HEK293T (cell line): Measurements from ENCODE around the gene UBE2L3.

Experiments used
- CTCF ChIA-PET: fragments of 350-600 bp; formaldehyde crosslinking; extraction: SDS; loops from one replicate; lab custom pipeline; 2021; ENCODE audit warnings: antibody characterized with exemption, inconsistent platforms; lab: Yijun Ruan, JAX
- POLR2A ChIA-PET: fragments of 350-600 bp; formaldehyde crosslinking; extraction: SDS; loops from one replicate; lab custom pipeline; 2020; ENCODE audit warnings: antibody characterized with exemption, inconsistent platforms; lab: Yijun Ruan, JAX
- DNase-seq: peaks from one replicate; pipeline ENCODE4 v3.0.0; 2012; ENCODE audit warnings: mixed read lengths; ENCODE audit errors: extremely low spot score
- ARNT ChIP-seq: fragments of 450-650 bp; IDR thresholded peaks from 2 replicates; pipeline ENCODE4 v1.6.1; 2017; ENCODE audit warnings: mild to moderate bottlenecking
- BHLHE40 ChIP-seq: fragments of 450-650 bp; IDR thresholded peaks from 2 replicates; pipeline ENCODE4 v1.6.1; 2016; ENCODE audit warnings: mild to moderate bottlenecking, moderate library complexity, borderline replicate concordance
- CTBP1 ChIP-seq: fragments of 450-650 bp; IDR thresholded peaks from 2 replicates; pipeline ENCODE4 v1.6.1; 2016; ENCODE audit warnings: borderline replicate concordance
- ELF4 ChIP-seq: fragments of 450-650 bp; IDR thresholded peaks from 2 replicates; pipeline ENCODE4 v1.6.1; 2017; ENCODE audit warnings: antibody characterized with exemption
- FOXA1 ChIP-seq: fragments of 450-650 bp; IDR thresholded peaks from 2 replicates; pipeline ENCODE4 v1.6.1; 2016; ENCODE audit warnings: mild to moderate bottlenecking
- FOXK2 ChIP-seq: fragments of 450-650 bp; IDR thresholded peaks from 2 replicates; pipeline ENCODE4 v1.6.1; 2016; ENCODE audit warnings: mild to moderate bottlenecking
- FOXM1 ChIP-seq: fragments of 450-650 bp; IDR thresholded peaks from 2 replicates; pipeline ENCODE4 v1.6.1; 2017; ENCODE audit warnings: mild to moderate bottlenecking, borderline replicate concordance
- HDGF ChIP-seq: fragments of 450-650 bp; IDR thresholded peaks from 2 replicates; pipeline ENCODE4 v1.6.1; 2017; ENCODE audit warnings: antibody characterized with exemption, borderline replicate concordance
- L3MBTL2 ChIP-seq: fragments of 450-650 bp; conservative IDR thresholded peaks from 2 replicates; pipeline ENCODE4 v1.6.1; 2016; ENCODE audit warnings: mild to moderate bottlenecking
- LEF1 ChIP-seq: fragments of 450-650 bp; IDR thresholded peaks from 2 replicates; pipeline ENCODE4 v1.6.1; 2017; ENCODE audit warnings: mild to moderate bottlenecking, borderline replicate concordance
- NFRKB ChIP-seq: fragments of 450-650 bp; IDR thresholded peaks from 2 replicates; pipeline ENCODE4 v1.6.1; 2016; ENCODE audit warnings: mild to moderate bottlenecking, moderate library complexity
- SP1 ChIP-seq: fragments of 450-650 bp; IDR thresholded peaks from 2 replicates; pipeline ENCODE4 v1.6.1; 2017
- SUZ12 ChIP-seq: fragments of 450-650 bp; IDR thresholded peaks from 2 replicates; pipeline ENCODE4 v1.6.1; 2016; ENCODE audit warnings: mild to moderate bottlenecking
- TARDBP ChIP-seq: fragments of 450-650 bp; IDR thresholded peaks from 2 replicates; pipeline ENCODE4 v1.6.1; 2016
- ZNF384 ChIP-seq: fragments of 450-650 bp; IDR thresholded peaks from 2 replicates; pipeline ENCODE4 v1.6.1; 2016
- TF ChIP-seq, protein P1 (sequence below): fragments of 450-650 bp; IDR thresholded peaks from 2 replicates; pipeline ENCODE4 v1.6.1; 2016

The UBE2L3 gene

GRCh38 chr22:21624880-21625791, 57.6 kb downstream of the UBE2L3 start:
- no peak for DNase-seq
- ChIA-PET CTCF (interaction anchor here (0.6 to 3.0 kb wide), 9 partner anchors 12 to 23 kb away, joined by 3 to 15 read pairs (median 4); no protein-coding TSS in a partner anchor), POLR2A (interaction anchor here (1.0 to 1.2 kb wide), 3 partner anchors 16 to 57 kb away, joined by 3 to 5 read pairs (median 3); partner anchors contain the start of gene SDF2L1)
- TF ChIP-seq SUZ12, result no peak
- TF ChIP-seq, protein P1, sequence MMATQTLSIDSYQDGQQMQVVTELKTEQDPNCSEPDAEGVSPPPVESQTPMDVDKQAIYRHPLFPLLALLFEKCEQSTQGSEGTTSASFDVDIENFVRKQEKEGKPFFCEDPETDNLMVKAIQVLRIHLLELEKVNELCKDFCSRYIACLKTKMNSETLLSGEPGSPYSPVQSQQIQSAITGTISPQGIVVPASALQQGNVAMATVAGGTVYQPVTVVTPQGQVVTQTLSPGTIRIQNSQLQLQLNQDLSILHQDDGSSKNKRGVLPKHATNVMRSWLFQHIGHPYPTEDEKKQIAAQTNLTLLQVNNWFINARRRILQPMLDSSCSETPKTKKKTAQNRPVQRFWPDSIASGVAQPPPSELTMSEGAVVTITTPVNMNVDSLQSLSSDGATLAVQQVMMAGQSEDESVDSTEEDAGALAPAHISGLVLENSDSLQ, result no peak
- TF ChIP-seq CTBP1, result no peak
- TF ChIP-seq LEF1, result no peak
- no peak for TF ChIP-seq ARNT
- no peak for TF ChIP-seq BHLHE40
- no peak for TF ChIP-seq FOXM1
- TF ChIP-seq ZNF384, result no peak; the same call in 1 of the 2 replicates
- no peak for TF ChIP-seq ELF4
- no peak; the same call in 1 of the 2 replicates for TF ChIP-seq HDGF
- no peak for TF ChIP-seq L3MBTL2
- TF ChIP-seq SP1, result no peak

DNA sequence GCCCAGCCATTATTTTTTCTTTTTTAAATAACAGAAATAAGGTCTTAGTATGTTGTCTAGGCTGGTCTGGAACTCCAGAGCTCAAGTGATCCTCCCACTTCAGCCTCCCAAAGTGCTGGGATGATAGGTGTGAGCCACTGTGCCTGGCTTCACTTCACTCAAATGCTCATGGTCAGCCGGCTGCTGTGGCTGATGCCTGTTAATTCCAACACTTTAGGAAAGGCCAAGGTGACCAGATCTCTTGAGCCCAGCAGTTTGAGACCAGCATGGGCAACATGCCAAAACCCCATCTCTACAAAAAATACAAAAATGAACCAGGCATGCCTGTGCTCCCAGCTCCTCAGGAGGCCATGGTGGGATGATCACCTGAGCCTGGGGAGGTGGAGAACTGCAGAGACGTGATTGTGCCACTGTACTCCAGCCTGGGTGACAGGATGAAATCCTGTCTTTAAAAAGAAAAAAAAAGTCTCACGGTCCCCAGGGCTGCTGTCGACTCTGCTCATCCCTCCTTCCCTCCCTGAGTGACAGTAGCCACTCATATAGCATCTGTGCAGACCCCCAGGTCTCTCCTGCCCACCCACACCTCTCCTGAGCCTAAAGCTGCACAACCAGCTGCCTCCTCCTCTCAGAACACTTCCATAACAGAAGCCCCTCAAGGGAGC, 58.7 kb downstream of the UBE2L3 start:
- DNase-seq, result no peak
- POLR2A ChIA-PET, result interaction anchor here (1.1 to 1.3 kb wide), 2 partner anchors 12 to 16 kb away, joined by 3 to 16 read pairs; partner anchors contain the start of gene SDF2L1
- TF ChIP-seq, protein P1, result no peak
- TF ChIP-seq SUZ12 (no peak), BHLHE40 (no peak), FOXM1 (no peak), NFRKB (no peak)
- CTCF ChIA-PET, result interaction anchor here (0.6 to 3.0 kb wide), 4 partner anchors 15 to 59 kb away, joined by 3 to 15 read pairs (median 6); partner anchors contain the start of gene SDF2L1

DNA sequence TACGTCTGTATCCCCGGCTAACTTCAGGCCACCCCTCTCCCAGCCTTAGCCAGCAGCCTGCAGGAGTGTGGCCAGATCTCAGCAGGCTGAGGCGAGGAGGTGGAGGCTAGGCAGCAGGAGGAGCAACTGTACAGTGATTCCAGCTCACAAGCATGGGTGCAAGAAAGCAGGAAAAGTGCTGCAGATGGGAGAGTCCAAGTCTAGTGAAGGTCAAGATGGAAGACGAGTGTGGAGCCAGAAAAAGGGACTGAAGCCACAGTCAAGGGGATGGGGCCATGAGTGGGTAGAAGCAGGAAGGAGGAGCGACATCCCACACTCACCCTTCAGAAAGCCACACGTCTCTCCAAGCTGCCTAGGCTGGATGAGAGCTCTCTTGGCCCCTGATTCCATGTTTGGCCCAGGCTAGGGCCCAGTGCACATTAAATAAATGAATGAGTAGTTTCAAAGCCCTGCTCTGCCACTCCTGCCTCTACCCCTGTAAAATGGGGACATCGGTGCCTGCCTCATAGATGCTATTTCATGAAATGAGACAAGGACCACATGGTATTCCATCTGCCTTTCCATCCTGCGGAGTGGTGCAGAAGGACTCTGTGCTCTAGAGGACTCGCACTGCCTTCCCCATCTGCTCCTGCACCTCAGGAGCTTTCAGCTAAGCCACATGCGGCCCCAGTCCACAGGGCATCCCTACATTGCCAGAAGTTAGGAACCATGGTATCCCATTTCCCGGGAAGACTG, 59.4 kb downstream of the UBE2L3 start:
- TF ChIP-seq ELF4, result no peak
- TF ChIP-seq, protein P1, result no peak
- ChIA-PET POLR2A (interaction anchor here (1.1 to 1.3 kb wide), 2 partner anchors 13 to 15 kb away, joined by 3 to 16 read pairs; partner anchors contain the start of gene SDF2L1), CTCF (interaction anchor here (0.6 to 3.0 kb wide), 4 partner anchors 14 to 58 kb away, joined by 3 to 15 read pairs (median 6); partner anchors contain the start of gene SDF2L1)
- no peak for DNase-seq

- ChIA-PET POLR2A (interaction anchor here (0.6 to 4.6 kb wide), 18 partner anchors 10 to 181 kb away, joined by 3 to 76 read pairs (median 4); partner anchors contain the start of genes PPIL2 and SDF2L1), CTCF (interaction anchor here (0.6 to 4.7 kb wide), 13 partner anchors 9 to 49 kb away, joined by 3 to 63 read pairs (median 6); partner anchors contain the start of gene SDF2L1)
- no peak for DNase-seq
- no peak; the same call in 1 of the 2 replicates for TF ChIP-seq L3MBTL2
- TF ChIP-seq CTBP1, result no peak
- TF ChIP-seq ARNT, result no peak
- TF ChIP-seq TARDBP, result no peak
- no peak for TF ChIP-seq HDGF
- TF ChIP-seq FOXA1, result no peak
- no peak for TF ChIP-seq ZNF384
- no peak for TF ChIP-seq ELF4
- TF ChIP-seq FOXK2, result no peak
- TF ChIP-seq, protein P1, result no peak
- TF ChIP-seq SP1, result no peak
- TF ChIP-seq SUZ12, result no peak
- no peak for TF ChIP-seq NFRKB
- no peak for TF ChIP-seq BHLHE40
- TF ChIP-seq LEF1, result no peak; the same call in 1 of the 2 replicates
- no peak for TF ChIP-seq FOXM1
These were observed 61.1 kb downstream of the UBE2L3 start for GRCh38 chr22:21628386-21629254.
